Uterus (tissue), 4 donors: Measurements from ENCODE around the gene NEURL1B. TPM values are rescaled to one million over a fixed set of nuclear protein-coding genes. Genes with fewer than 3 reads are reported as not detected.

Experiments used
- DNase-seq, 2 donors: peaks; one replicate each; pipeline ENCODE4 v3.0.0-alpha.2; 2019 to 2020
- H3K27ac ChIP-seq, 2 donors: fragments of 200-600 bp; sonication (generic); 1 replicate in 1 of 2; 2 replicates in 1 of 2; pipeline ENCODE4 v1.5.1; 2016 to 2018
- H3K27me3 ChIP-seq, 2 donors: fragments of 200-600 bp; sonication (generic); one replicate each; pipeline ENCODE4 v1.5.1; 2018 to 2019; ENCODE audit warnings: control low read depth in 1 of 2
- H3K36me3 ChIP-seq, 2 donors: fragments of 200-600 bp; sonication (generic); one replicate each; pipeline ENCODE4 v1.5.1; 2019; ENCODE audit warnings: control low read depth in 1 of 2
- H3K4me1 ChIP-seq, 2 donors: fragments of 200-600 bp; sonication (generic); one replicate each; pipeline ENCODE4 v1.5.1; 2018 to 2019; ENCODE audit warnings: control low read depth in 1 of 2
- H3K4me3 ChIP-seq, 2 donors: fragments of 200-600 bp; sonication (generic); 1 replicate in 1 of 2; 2 replicates in 1 of 2; pipeline ENCODE4 v1.5.1; 2018 to 2019; ENCODE audit warnings: mild to moderate bottlenecking in 1 of 2
- H3K9me3 ChIP-seq, 2 donors: fragments of 200-600 bp; sonication (generic); one replicate each; pipeline ENCODE4 v1.5.1; 2019; ENCODE audit warnings: control low read depth in 1 of 2
- POLR2A ChIP-seq, 2 donors: fragments of 450-650 bp; IDR thresholded peaks; one replicate each; pipeline ENCODE4 v1.6.1; 2016; ENCODE audit warnings: antibody characterized with exemption in 2 of 2, mild to moderate bottlenecking in 1 of 2, moderate library complexity in 1 of 2
- intact Hi-C: fragments of 100-400 bp; cut with DNase I; formaldehyde crosslinking; loops from one replicate; pipeline ENCODE4 v1.15.1; 2023; ENCODE audit warnings: low total_unique reads
- total RNA-seq, 4 donors: library from RNA; depleted of rRNA in 3 of 4; stranded (reverse); fragments of >200 nt in 3 of 4; gene quantifications; one replicate each; pipeline versions ENCODE4 v1.1.0 to v1.2.4, GENCODE V29; 2014 to 2023
- TF ChIP-seq, protein P1 (sequence below), 4 experiments: fragments of 200-600 bp in 2 of 4; fragments of 450-650 bp in 2 of 4; sonication (generic) in 2 of 4; IDR thresholded peaks; one replicate each; pipeline ENCODE4 v1.5.1; 2016 to 2019; ENCODE audit warnings: antibody characterized with exemption in 4 of 4, mild to moderate bottlenecking in 2 of 4, moderate library complexity in 1 of 4
- donor health status: DM: yes; HTN: yes; CAD: no.

Gene NEURL1B
- total RNA-seq, 4 donors from 2014 or later, result 51.1 to 136 (median 74.1) TPM

DNA sequence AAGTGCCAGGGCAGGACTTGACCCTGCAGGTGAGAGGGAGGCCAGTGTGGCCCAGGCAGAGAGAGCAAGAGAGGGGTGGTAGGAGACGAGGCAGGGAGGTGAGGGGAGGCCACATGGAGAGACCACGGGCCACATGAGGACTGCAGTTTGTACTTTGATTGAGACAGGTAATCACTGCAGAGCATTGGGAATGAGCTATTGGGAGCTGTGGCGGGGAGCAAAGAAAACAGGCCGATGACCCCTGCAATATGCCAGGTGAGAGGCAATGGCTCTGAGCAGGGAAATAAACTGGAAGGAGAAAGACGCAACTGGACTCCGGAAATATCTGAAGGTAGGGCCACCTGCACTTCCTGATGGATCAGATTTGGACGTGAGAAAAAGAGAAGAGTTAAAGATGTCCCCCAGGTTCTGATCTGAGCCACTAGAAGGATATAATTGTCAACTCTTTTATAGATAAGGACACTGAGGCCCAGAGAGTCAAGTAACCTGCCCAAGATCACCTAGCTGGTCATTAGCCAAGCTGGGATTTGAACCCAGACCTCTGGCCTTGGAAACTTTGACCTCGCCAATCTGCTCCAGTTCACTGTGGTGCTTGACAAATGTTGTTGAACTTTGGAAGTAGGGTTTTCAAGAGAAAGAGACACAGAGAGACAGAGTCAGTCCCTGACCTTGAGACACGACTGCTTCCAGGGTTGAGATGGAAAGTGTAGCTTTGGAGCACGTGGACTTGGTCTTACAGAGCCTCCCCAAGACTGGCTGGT, 87.6 kb downstream of the NEURL1B start:
- Histone ChIP-seq H3K27me3 (no peaks in the 10 kb centered on the region), H3K4me3 (no peak overlapping the region), H3K4me1 (peaks cover 0 to 10% of the 10 kb centered on the region in 2 donors), H3K36me3 (no peaks in the 10 kb centered on the region), H3K27ac (no peak overlapping the region), H3K9me3 (no peaks in the 10 kb centered on the region)
- DNase-seq, result no peak
- no peak for TF ChIP-seq POLR2A (IDR thresholded peaks at IDR 0.05)
- TF ChIP-seq, protein P1, sequence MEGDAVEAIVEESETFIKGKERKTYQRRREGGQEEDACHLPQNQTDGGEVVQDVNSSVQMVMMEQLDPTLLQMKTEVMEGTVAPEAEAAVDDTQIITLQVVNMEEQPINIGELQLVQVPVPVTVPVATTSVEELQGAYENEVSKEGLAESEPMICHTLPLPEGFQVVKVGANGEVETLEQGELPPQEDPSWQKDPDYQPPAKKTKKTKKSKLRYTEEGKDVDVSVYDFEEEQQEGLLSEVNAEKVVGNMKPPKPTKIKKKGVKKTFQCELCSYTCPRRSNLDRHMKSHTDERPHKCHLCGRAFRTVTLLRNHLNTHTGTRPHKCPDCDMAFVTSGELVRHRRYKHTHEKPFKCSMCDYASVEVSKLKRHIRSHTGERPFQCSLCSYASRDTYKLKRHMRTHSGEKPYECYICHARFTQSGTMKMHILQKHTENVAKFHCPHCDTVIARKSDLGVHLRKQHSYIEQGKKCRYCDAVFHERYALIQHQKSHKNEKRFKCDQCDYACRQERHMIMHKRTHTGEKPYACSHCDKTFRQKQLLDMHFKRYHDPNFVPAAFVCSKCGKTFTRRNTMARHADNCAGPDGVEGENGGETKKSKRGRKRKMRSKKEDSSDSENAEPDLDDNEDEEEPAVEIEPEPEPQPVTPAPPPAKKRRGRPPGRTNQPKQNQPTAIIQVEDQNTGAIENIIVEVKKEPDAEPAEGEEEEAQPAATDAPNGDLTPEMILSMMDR (IDR thresholded peaks at IDR 0.05), result no peak
- intact Hi-C loops, result no loop called here

DNA sequence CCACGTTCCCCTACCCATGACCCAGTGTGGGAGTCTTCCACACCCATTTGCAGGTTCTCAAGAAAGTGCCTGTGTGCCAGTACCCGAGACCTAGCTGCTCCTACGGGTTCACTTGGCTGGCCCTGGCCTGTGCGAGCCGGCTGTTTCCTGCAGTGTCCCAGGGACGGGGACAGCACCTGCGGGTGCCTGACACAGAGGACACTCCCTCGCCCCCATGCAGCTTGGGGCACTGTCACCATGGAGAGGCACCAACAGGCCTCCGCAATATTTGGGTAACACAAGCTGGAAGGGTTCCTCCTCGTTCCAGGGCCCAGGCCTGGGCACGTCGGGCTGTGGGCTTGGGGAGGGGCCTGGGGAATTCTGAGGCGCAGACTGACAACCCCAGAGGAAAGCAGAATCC, 88.5 kb downstream of the NEURL1B start:
- Histone ChIP-seq H3K27me3 (no peaks in the 10 kb centered on the region), H3K4me3 (no peak overlapping the region), H3K36me3 (no peaks in the 10 kb centered on the region), H3K9me3 (no peaks in the 10 kb centered on the region), H3K27ac (no peak overlapping the region), H3K4me1 (peaks cover 5 to 16% of the 10 kb centered on the region in 2 donors)
- intact Hi-C loops, result no loop called here
- TF ChIP-seq, protein P1 (IDR thresholded peaks at IDR 0.05), result no peak
- TF ChIP-seq POLR2A (IDR thresholded peaks at IDR 0.05), result no peak
- no peak for DNase-seq

DNA sequence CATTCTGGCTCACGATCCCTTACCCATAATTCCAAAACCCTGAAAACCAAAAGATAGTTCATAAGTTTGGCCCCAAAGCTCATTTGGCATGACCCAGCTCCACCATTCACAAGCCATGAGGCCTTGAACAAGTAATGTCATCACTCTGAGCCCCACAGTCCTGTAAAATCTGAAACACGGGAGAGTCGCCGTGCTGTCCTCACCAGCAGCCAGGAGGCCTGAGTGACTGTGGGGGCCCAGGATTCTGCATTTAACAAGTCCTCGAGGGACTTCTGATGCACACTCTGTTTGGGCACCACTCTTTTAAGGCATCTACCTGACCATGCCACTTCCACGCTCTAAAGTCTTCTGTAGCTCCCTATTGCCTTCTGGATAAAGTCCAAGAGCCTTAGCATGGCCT, 89.2 kb downstream of the NEURL1B start:
- Histone ChIP-seq H3K36me3 (no peaks in the 10 kb centered on the region), H3K4me3 (no peak overlapping the region), H3K4me1 (peaks cover 5 to 16% of the 10 kb centered on the region in 2 donors), H3K27me3 (no peaks in the 10 kb centered on the region), H3K9me3 (no peaks in the 10 kb centered on the region), H3K27ac (no peak overlapping the region)
- intact Hi-C loops, result no loop called here
- TF ChIP-seq POLR2A (IDR thresholded peaks at IDR 0.05), result no peak
- TF ChIP-seq, protein P1 (IDR thresholded peaks at IDR 0.05), result no peak
- no peak for DNase-seq

DNA sequence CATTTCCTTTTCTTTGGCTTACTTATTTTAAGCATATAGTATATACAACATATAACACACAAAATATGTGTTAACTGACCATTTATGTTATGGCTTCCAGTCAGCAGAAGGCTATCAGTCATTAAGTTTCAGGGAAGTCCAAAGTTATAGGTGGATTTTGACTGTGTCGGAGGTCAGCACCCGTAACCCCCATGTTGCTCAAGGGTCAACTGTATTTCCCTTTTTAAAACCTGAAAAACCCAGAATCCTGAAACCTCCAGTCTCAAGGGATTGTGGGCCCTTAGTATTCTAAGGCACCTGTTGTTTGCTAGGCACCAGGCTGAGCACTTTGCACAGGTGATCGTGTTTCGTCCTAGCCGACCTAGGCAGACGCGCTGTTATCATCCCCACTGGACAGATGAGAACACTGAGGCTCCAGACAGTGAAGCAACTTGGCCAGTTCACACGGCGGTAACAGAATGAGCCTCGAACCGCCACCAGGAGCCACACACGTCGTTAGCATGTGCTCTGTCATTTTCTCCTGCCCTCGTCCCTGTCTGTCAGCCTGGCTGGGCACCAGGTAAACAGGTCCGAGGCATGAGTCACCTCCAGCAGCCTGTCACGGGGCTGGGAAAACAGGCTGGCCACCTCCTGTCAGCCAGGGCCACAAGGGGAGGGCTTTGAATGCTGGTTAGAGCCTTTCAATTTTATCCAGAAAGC, 90.1 kb downstream of the NEURL1B start:
- no peaks in the 10 kb centered on the region for H3K36me3 ChIP-seq
- TF ChIP-seq, protein P1 (IDR thresholded peaks at IDR 0.05), result no peak
- no peak for TF ChIP-seq POLR2A (IDR thresholded peaks at IDR 0.05)
- H3K4me3 ChIP-seq, result no peak overlapping the region
- no peak for DNase-seq
- no peak overlapping the region for H3K27ac ChIP-seq
- no peaks in the 10 kb centered on the region for H3K27me3 ChIP-seq
- peaks cover 5 to 16% of the 10 kb centered on the region in 2 donors for H3K4me1 ChIP-seq
- intact Hi-C loops, result no loop called here
- no peaks in the 10 kb centered on the region for H3K9me3 ChIP-seq

DNA sequence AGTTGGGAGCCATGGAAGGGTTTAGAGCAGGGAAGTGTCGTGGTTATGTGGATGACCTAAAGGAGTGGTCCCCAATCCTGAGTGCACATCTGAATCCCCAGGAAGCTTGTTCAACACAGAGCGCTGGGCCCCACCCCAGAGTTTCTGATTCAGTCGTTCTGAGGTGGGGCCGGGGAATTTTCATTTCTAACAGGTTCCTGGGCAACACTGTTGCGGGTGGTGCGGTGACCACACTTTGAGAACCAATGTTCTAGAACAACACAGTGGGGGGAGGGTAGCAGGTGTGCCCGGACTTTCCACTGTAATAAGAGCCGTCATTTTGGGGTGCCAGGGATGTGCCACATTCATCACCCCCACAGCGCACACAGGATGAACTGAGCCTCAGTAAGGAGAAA, 90.6 kb downstream of the NEURL1B start:
- H3K9me3 ChIP-seq, result no peaks in the 10 kb centered on the region
- peaks cover 5 to 16% of the 10 kb centered on the region in 2 donors for H3K4me1 ChIP-seq
- H3K27me3 ChIP-seq, result no peaks in the 10 kb centered on the region
- TF ChIP-seq, protein P1 (IDR thresholded peaks at IDR 0.05), result no peak
- TF ChIP-seq POLR2A (IDR thresholded peaks at IDR 0.05), result no peak
- DNase-seq, result no peak
- H3K36me3 ChIP-seq, result no peaks in the 10 kb centered on the region
- intact Hi-C loops, result no loop called here
- peak overlapping the region; percentile 94 to 96 for H3K27ac ChIP-seq
- no peak overlapping the region for H3K4me3 ChIP-seq
